ENCODE measurements around the gene FKBP2. TPM values are rescaled to one million over a fixed set of nuclear protein-coding genes. Genes with fewer than 3 reads are reported as not detected.

FKBP2 gene
- total and polyA plus RNA-seq, 2 of the 13 experiments (the other 11 are each of a cell fraction or from before 2014, with no cell fraction given): 30.1 to 53.3 TPM

GRCh38 chr11:64208796-64209562 is 31.9 kb upstream of the FKBP2 start (continued):
- TF ChIP-seq, protein P1, sequence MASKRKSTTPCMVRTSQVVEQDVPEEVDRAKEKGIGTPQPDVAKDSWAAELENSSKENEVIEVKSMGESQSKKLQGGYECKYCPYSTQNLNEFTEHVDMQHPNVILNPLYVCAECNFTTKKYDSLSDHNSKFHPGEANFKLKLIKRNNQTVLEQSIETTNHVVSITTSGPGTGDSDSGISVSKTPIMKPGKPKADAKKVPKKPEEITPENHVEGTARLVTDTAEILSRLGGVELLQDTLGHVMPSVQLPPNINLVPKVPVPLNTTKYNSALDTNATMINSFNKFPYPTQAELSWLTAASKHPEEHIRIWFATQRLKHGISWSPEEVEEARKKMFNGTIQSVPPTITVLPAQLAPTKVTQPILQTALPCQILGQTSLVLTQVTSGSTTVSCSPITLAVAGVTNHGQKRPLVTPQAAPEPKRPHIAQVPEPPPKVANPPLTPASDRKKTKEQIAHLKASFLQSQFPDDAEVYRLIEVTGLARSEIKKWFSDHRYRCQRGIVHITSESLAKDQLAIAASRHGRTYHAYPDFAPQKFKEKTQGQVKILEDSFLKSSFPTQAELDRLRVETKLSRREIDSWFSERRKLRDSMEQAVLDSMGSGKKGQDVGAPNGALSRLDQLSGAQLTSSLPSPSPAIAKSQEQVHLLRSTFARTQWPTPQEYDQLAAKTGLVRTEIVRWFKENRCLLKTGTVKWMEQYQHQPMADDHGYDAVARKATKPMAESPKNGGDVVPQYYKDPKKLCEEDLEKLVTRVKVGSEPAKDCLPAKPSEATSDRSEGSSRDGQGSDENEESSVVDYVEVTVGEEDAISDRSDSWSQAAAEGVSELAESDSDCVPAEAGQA (IDR thresholded peaks at IDR 0.05; ENCODE audit: low read depth): no peak
- TF ChIP-seq, protein P1 (CRISPR knock-in tag; IDR thresholded peaks at IDR 0.05; ENCODE audit: borderline replicate concordance): no peak
- TF ChIP-seq, protein P2, sequence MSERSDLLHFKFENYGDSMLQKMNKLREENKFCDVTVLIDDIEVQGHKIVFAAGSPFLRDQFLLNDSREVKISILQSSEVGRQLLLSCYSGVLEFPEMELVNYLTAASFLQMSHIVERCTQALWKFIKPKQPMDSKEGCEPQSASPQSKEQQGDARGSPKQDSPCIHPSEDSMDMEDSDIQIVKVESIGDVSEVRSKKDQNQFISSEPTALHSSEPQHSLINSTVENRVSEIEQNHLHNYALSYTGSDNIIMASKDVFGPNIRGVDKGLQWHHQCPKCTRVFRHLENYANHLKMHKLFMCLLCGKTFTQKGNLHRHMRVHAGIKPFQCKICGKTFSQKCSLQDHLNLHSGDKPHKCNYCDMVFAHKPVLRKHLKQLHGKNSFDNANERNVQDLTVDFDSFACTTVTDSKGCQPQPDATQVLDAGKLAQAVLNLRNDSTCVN (CRISPR knock-in tag; IDR thresholded peaks at IDR 0.05; ENCODE audit: borderline replicate concordance): no peak
- TF ChIP-seq KDM6A (CRISPR knock-in tag; IDR thresholded peaks at IDR 0.05; ENCODE audit: low read depth) (no peak), NFE2 (CRISPR knock-in tag; IDR thresholded peaks at IDR 0.05) (no peak), GATAD1 (CRISPR knock-in tag; IDR thresholded peaks at IDR 0.05) (no peak), ZNF333 (CRISPR knock-in tag; IDR thresholded peaks at IDR 0.05; ENCODE audit: borderline replicate concordance) (no peak), AFF4 (CRISPR knock-in tag; IDR thresholded peaks at IDR 0.05) (no peak)

Data from HepG2 (cell line).